ENCODE data around the gene SERINC5. TPM values are rescaled to one million over a fixed set of nuclear protein-coding genes. Genes with fewer than 3 reads are reported as not detected.

Gene SERINC5
- total and polyA plus RNA-seq, 2 of the 4 experiments (the other 2 are of a cell fraction), result 5.0 to 8.1 TPM

- TF ChIP-seq MAFK (IDR thresholded peaks at IDR 0.05; ENCODE audit: low read depth, low read length) (no peak), NFE2L2 (IDR thresholded peaks at IDR 0.05; ENCODE audit: low read depth, low read length) (no peak)
Observed at GRCh38 chr5:80238778-80239679, 16.8 kb downstream of the SERINC5 start (continued).

- dilution Hi-C loops (cut with HindIII; ENCODE audit: low sequenced_read_pairs, unreplicated experiment), result no loop called here
- BruUV-seq (replicated peaks), result no TSS peak
- Histone ChIP-seq H3K14ac (replicated peaks; ENCODE audit: low read depth, low read length) (no peak overlapping the region), H2BK20ac (ENCODE audit: low read depth, low read length) (no peak overlapping the region), H3K36me3 (ENCODE audit: control insufficient read depth, insufficient read depth, low read length) (no peaks in the 10 kb centered on the region), H3K18ac (ENCODE audit: low read depth, low read length) (no peak overlapping the region), H3K79me1 (ENCODE audit: low read depth in 1 of 2, low read length in 2 of 2) (peaks cover 6 to 18% of the 10 kb centered on the region in 2 experiments; a peak in 2 of 4 replicates), H3K9me1 (ENCODE audit: insufficient read depth, low read length) (no peaks in the 10 kb centered on the region), H3K4me3 (ENCODE audit: insufficient read depth, low read depth, low read length) (no peak overlapping the region), H3K56ac (ENCODE audit: extremely low read depth, insufficient read depth, low read length) (no peak overlapping the region), H4K5ac (ENCODE audit: low read depth, low read length) (no peak overlapping the region), H3K4me2 (ENCODE audit: low read depth, low read length) (no peak overlapping the region), H3K27ac (ENCODE audit: insufficient read depth, low read length) (no peak overlapping the region), H2BK15ac (ENCODE audit: low read depth, low read length) (no peak overlapping the region), H3K9me3 (ENCODE audit: control insufficient read depth, insufficient read depth, low read length) (no peaks in the 10 kb centered on the region; the same call in 1 of the 2 replicates), H2AK9ac (replicated peaks; ENCODE audit: low read depth, low read length, poor library complexity) (no peak overlapping the region), H4K20me1 (ENCODE audit: insufficient read depth, low read length) (no peaks in the 10 kb centered on the region), H2AFZ (replicated peaks; ENCODE audit: low read length, poor library complexity) (no peak overlapping the region), H3K27me3 (ENCODE audit: control insufficient read depth, insufficient read depth, low read length) (no peaks in the 10 kb centered on the region), H3K23ac (ENCODE audit: low read depth, low read length) (no peak overlapping the region), H4K91ac (ENCODE audit: insufficient read depth, low read depth, low read length) (no peak overlapping the region), H3K9ac (ENCODE audit: low read depth, low read length) (no peak overlapping the region), H3K4me1 (ENCODE audit: control insufficient read depth, insufficient read depth, low read length) (peaks cover 6% of the 10 kb centered on the region), H4K8ac (ENCODE audit: low read depth in 2 of 2, low read length in 2 of 2) (no peak overlapping the region), H2BK120ac (ENCODE audit: low read depth, low read length) (no peak overlapping the region), H2AK5ac (ENCODE audit: low read depth, low read length) (no peak overlapping the region), H2BK5ac (ENCODE audit: low read depth, low read length, poor library complexity, severe bottlenecking) (no peak overlapping the region), H3K4ac (ENCODE audit: low read depth, low read length) (no peak overlapping the region)
- ATAC-seq (ENCODE audit: low read depth) (no peak), DNase-seq (no peak)
- intact Hi-C loops (cut with micrococcal nuclease), result no loop called here
- POLR2A ChIA-PET (ENCODE audit: unreplicated experiment), result no interaction called here
- in situ Hi-C loops (cut with MboI; ENCODE audit: low sequenced_read_pairs), result no loop called here
- WGBS, 2 experiments (ENCODE audit: extremely low coverage in 2 of 2, insufficient read length in 1 of 2), result 100% methylated on average over 2 of the region's 7 CpGs; no CpG with 5 or more reads in 1 of the 2 experiments
- CTCF ChIA-PET, result no interaction called here
- TF ChIP-seq USF2 (IDR thresholded peaks at IDR 0.05; ENCODE audit: low read depth, low read length) (no peak), MAFK (IDR thresholded peaks at IDR 0.05; ENCODE audit: low read depth, low read length) (no peak), RFX5 (IDR thresholded peaks at IDR 0.05; ENCODE audit: low read depth, low read length) (no peak), POLR2A (IDR thresholded peaks at IDR 0.05; ENCODE audit: low read depth, low read length) (no peak), MAZ (IDR thresholded peaks at IDR 0.05; ENCODE audit: borderline replicate concordance, low read depth, low read length) (no peak), MXI1 (IDR thresholded peaks at IDR 0.05; ENCODE audit: borderline replicate concordance, low read depth, low read length) (no peak), CTCF (conservative IDR thresholded peaks at IDR 0.05; ENCODE audit: low read depth, low read length) (no peak), ELK1 (IDR thresholded peaks at IDR 0.05; ENCODE audit: borderline replicate concordance, low read depth, low read length) (no peak), FOS (IDR thresholded peaks at IDR 0.05; ENCODE audit: low read depth, low read length) (no peak), BHLHE40 (IDR thresholded peaks at IDR 0.05; ENCODE audit: low read depth, low read length) (no peak), CHD1 (IDR thresholded peaks at IDR 0.05; ENCODE audit: low read depth, low read length) (no peak)
Observed at GRCh38 chr5:80238097-80238496, 17.8 kb downstream of the SERINC5 start.
